Aorta (tissue), 5 donors: Measurements from ENCODE around the gene IL6R. TPM values are rescaled to one million over a fixed set of nuclear protein-coding genes. Genes with fewer than 3 reads are reported as not detected.
A peak's percentile ranks its signal among the peaks of the same experiment; 100 is the strongest.

Experiments
- ATAC-seq: fragments of 200-7000 bp; cut with Tn5 transposase; one replicate; pipeline ENCODE4 v1.9.1; 2022; ENCODE audit warnings: moderate library complexity; ENCODE audit not compliant: low FRiP score
- DNase-seq, 2 donors: peaks; one replicate each; pipeline ENCODE4 v3.0.0-alpha.2; 2020
- H3K27ac ChIP-seq, 2 donors: one replicate each; pipeline ENCODE4 v1.5.1; 2013; ENCODE audit warnings: low read length in 2 of 2, mild to moderate bottlenecking in 2 of 2, moderate library complexity in 2 of 2, control low read depth in 1 of 2, inconsistent platforms in 1 of 2, low read depth in 1 of 2
- H3K27me3 ChIP-seq, 2 donors: one replicate each; pipeline ENCODE4 v1.6.1; 2013; ENCODE audit warnings: control low read depth in 1 of 2, low read length in 1 of 2, mild to moderate bottlenecking in 1 of 2, moderate library complexity in 1 of 2; ENCODE audit not compliant: insufficient read depth in 2 of 2, control insufficient read depth in 1 of 2
- H3K36me3 ChIP-seq, 2 donors: one replicate each; pipeline ENCODE4 v1.6.1; 2013; ENCODE audit warnings: control low read depth in 1 of 2, low read length in 1 of 2, mild to moderate bottlenecking in 1 of 2; ENCODE audit not compliant: insufficient read depth in 2 of 2, control insufficient read depth in 1 of 2
- H3K4me1 ChIP-seq, 2 donors: one replicate each; pipeline ENCODE4 v1.6.1; 2013; ENCODE audit warnings: low read length in 2 of 2, control low read depth in 1 of 2, mild to moderate bottlenecking in 1 of 2, moderate library complexity in 1 of 2; ENCODE audit not compliant: insufficient read depth in 2 of 2, control insufficient read depth in 1 of 2
- H3K4me3 ChIP-seq, 2 donors: one replicate each; pipeline ENCODE4 v1.5.1; 2013; ENCODE audit warnings: low read length in 2 of 2, control low read depth in 1 of 2, mild to moderate bottlenecking in 1 of 2
- H3K9me3 ChIP-seq: one replicate; pipeline ENCODE4 v1.6.1; 2013; ENCODE audit warnings: mild to moderate bottlenecking, low read length; ENCODE audit not compliant: control insufficient read depth
- WGBS, 2 donors: extraction: QIAGEN DNeasy Blood & Tissue Kit; methylation state at CpG; one replicate each; pipeline ENCODE4 v1.1.7; 2013; 5-methylcytosine and 5-hydroxymethylcytosine counted together
- intact Hi-C, 2 donors: fragments of 100-400 bp; cut with DNase I; formaldehyde crosslinking; loops; one replicate each; pipeline versions ENCODE4 v1.14.2 to v1.15.0; 2022
- polyA plus RNA-seq, 2 donors: library from polyadenylated mRNA; stranded (reverse); fragments of 200-250 nt; gene quantifications; one replicate each; pipeline ENCODE4 v1.2.3, GENCODE V29; 2013
- total RNA-seq, 2 donors: library from RNA; stranded (reverse); fragmentation: NEBNext Ultra II Directional; extraction: Animal tissue kit (Norgen Biotek cat#: 25700); gene quantifications; one replicate each; pipeline ENCODE4 v1.2.1, GENCODE V29; 2021
- donor health status: healthy with polysubstance abuse.
- donor health status: Bipolar disorder and iron deficiency.
- donor health status: DM: no; HTN: no; CAD: no.
- donor health status: DM: no; HTN: no; CAD: no.
- donor health status: DM: yes; HTN: yes; CAD: no.

IL6R gene
- total and polyA plus RNA-seq, 4 donors = 3.6 to 18.2 (median 11.6) TPM

DNA sequence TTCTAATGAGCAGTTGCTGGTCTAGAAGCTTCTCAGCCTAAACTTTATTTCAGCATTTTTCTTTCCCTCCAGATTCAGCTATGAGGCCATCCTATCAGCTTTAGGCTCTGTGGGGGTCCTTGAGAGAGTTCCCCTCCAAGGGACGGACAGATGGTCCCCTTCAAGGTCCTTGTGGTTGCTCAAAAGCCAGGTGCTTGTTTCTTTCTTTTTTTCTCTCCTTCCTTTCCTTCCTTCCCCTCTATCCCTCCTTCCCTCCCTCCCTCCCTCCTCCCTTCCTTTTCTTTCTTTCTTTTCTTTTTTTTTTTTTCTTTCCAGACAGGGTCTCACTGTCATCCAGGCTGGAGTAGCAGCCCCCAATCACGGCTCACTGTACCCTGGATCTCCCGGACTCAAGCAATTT lies 1.2 kb upstream of the IL6R start:
- no peak overlapping the region for H3K4me3 ChIP-seq
- no peak overlapping the region for H3K27ac ChIP-seq
- DNase-seq = no peak
- H3K27me3 ChIP-seq = no peaks in the 10 kb centered on the region
- no peaks in the 10 kb centered on the region for H3K36me3 ChIP-seq
- no peaks in the 10 kb centered on the region for H3K9me3 ChIP-seq
- intact Hi-C loops = loop anchor here in 1 of 2 donors (10.0 kb wide), 1 partner anchor 61 kb away; no protein-coding TSS in a partner anchor
- 92% methylated on average over 3 of the region's 3 CpGs for WGBS, 2 donors
- H3K4me1 ChIP-seq = no peaks in the 10 kb centered on the region
- ATAC-seq = no peak

DNA sequence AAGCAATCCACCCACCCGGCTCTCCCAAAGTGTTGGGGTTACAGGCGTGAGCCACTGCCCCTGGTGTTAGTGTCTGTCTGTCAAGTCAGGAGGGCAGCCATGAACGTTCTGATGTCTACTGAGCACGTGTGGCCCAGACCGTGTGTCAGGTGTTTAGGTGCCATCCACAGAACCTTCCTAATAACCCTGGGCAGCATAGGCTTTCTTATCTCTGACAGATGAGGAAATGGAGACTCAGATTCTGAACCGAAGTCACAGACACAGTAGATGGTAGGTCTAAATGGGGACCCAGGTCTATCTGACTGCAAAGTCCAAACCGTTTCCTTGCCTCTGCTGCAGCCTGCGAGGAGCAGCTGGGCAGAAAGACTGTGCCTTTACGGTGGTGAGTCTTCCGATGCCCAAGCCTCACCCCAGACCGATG lies 622 bp upstream of the IL6R start:
- WGBS, 2 donors = 45 to 50% methylated on average over 11 of the region's 11 CpGs
- Histone ChIP-seq H3K4me3 (no peak overlapping the region), H3K9me3 (no peaks in the 10 kb centered on the region), H3K36me3 (no peaks in the 10 kb centered on the region), H3K27ac (no peak overlapping the region), H3K4me1 (no peaks in the 10 kb centered on the region), H3K27me3 (no peaks in the 10 kb centered on the region)
- no peak for ATAC-seq
- intact Hi-C loops = loop anchor here in 1 of 2 donors (10.0 kb wide), 1 partner anchor 60 kb away; no protein-coding TSS in a partner anchor
- DNase-seq = peak in 1 of 2 donors; percentile 37

DNA sequence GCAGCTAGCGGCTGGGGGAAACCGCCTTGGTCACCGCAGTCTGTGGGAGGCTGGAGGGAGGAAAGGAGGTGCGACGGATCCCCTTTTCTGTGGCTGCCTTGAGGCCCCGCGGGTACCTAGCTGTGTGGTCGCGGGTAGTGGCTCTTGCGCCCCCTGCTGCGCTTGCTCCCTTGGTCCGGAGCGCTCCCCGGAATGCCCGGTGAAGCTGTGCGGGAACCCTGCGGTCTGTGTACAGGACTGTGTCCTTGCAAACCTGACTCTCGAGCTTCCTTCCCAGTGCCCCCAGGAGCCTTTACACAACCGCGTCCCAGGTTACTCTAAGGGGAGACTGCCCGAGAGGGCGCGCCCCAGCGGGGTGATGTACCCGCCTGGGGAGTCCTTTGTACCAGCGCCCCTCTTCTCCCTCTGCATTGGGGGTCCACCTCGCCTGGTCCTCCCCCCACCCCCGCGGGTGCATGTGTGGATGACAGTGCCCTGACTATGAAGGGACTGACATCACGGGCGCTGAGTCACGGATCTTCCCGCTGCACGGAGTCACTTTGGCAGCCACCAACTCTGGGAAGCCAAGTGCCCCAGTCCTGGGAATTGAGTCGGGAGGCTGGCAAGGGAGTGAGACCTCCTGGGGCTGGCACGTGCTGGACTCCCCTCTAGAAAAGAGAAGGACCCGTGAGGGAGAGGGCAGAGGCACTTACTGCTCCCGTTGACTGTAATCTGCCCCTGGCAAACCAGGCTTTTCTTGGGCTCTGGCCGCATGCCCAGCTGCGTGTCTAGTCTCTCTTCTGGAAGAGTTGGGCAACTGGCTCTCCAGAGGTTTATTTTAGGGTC lies 816 bp downstream of the IL6R start:
- DNase-seq = peak; percentile 93 to 97
- peak overlapping the region in 1 of 2 donors; percentile 78 for H3K27ac ChIP-seq
- WGBS, 2 donors = 1 to 2% methylated on average over 28 to 40 of the region's 40 CpGs
- H3K27me3 ChIP-seq = no peaks in the 10 kb centered on the region
- no peaks in the 10 kb centered on the region for H3K9me3 ChIP-seq
- H3K4me3 ChIP-seq = peak overlapping the region; percentile 52
- intact Hi-C loops = loop anchor here in 1 of 2 donors (1.0 to 10.0 kb wide), 4 partner anchors 13 to 141 kb away; partner anchors contain the start of gene ATP8B2
- no peaks in the 10 kb centered on the region for H3K36me3 ChIP-seq
- H3K4me1 ChIP-seq = no peaks in the 10 kb centered on the region
- peak; percentile 79 for ATAC-seq

DNA sequence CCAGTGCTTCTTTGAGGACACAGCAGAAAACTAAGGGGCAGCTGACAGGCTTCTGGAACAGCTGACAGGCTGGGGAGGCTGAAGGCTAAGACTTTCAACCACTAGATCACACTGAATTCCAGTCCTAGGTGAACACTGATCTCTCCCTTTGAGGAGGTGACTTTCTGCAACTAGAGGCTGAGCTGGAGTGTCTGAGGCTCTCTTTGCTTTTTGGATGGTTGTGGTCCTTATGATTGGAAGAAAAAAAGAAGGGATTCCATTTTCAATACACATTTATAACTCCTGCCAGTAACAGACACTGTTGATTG lies 1.4 kb downstream of the IL6R start:
- DNase-seq = no peak
- Histone ChIP-seq H3K4me1 (no peaks in the 10 kb centered on the region), H3K4me3 (no peak overlapping the region), H3K9me3 (no peaks in the 10 kb centered on the region), H3K36me3 (no peaks in the 10 kb centered on the region), H3K27ac (no peak overlapping the region), H3K27me3 (no peaks in the 10 kb centered on the region)
- intact Hi-C loops = loop anchor here in 1 of 2 donors (1.0 to 10.0 kb wide), 4 partner anchors 13 to 141 kb away; partner anchors contain the start of gene ATP8B2
- ATAC-seq = peak; percentile 8

DNA sequence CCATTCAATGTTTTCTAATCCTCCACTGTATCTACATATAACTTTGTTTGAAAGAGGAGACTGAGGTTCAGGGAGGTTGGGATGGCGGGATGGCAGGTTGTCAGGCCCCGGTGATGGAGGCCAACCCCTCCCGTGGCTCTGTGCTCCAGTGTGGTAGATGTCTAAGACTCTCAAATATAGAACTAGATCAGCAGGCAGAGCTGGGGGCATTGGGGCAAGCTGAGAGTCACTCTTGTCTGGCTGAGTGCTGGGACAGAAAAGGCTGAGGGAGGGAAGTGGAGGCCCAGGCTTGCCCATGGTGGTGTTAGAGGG lies 1.7 kb downstream of the IL6R start:
- ATAC-seq (no peak), DNase-seq (peak in 1 of 2 donors; percentile 63)
- H3K4me3 ChIP-seq = no peak overlapping the region
- no peaks in the 10 kb centered on the region for H3K4me1 ChIP-seq
- intact Hi-C loops = loop anchor here in 1 of 2 donors (1.0 to 10.0 kb wide), 4 partner anchors 12 to 140 kb away; partner anchors contain the start of gene ATP8B2
- H3K9me3 ChIP-seq = no peaks in the 10 kb centered on the region
- no peaks in the 10 kb centered on the region for H3K36me3 ChIP-seq
- WGBS, 2 donors = 92 to 94% methylated on average over 3 of the region's 3 CpGs
- H3K27ac ChIP-seq = no peak overlapping the region
- H3K27me3 ChIP-seq = no peaks in the 10 kb centered on the region

DNA sequence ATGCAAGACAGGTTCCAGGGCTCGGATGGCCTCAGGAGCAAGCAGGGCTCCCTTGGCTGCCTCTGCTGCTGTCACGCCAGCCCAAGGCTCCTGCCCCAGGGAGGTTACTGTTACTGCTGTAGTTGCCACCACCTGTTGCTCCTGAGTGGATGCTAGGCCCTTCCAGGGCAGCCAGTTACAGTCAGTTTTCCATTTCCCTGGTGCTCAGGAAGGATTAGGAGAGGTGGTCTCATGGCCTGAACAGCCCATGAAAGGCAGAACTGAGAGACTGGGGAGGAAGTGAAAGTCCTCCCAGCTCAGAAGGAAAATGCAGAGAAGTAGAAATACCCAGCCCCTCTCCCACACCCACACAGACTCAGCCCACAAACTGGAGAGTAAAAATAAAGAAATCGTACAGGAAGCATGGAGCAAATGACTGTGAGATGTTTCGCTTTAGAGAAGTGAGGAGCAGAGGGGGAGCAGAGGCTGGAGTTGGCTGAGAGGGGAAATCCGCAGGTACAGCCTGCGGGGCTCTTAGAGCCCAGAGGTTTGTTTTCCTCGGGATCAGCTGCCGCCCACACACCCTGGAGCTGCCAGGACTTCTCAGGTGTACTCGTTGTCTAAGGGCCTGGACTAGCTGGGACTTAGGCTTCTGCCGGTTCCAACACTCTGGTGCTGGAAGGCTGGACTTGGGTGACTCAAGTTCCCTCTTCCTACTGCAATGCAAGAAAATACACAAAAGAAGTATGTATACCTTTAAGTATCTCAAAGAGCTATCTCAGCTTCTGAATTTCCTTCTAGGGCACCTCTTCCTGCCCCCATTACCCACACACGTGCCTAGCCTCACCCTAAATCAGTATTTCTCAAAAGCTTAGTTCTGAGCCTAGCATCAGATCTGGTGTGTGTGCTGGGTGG lies 2.3 kb downstream of the IL6R start:
- Histone ChIP-seq H3K36me3 (no peaks in the 10 kb centered on the region), H3K27ac (no peak overlapping the region), H3K4me3 (no peak overlapping the region), H3K27me3 (no peaks in the 10 kb centered on the region), H3K4me1 (no peaks in the 10 kb centered on the region), H3K9me3 (no peaks in the 10 kb centered on the region)
- no peak for ATAC-seq
- WGBS, 2 donors = 84 to 87% methylated on average over 10 to 11 of the region's 11 CpGs
- DNase-seq = peak in 1 of 2 donors; percentile 58
- intact Hi-C loops = loop anchor here in 1 of 2 donors (5.0 to 10.0 kb wide), 3 partner anchors 57 to 140 kb away; partner anchors contain the start of gene ATP8B2

DNA sequence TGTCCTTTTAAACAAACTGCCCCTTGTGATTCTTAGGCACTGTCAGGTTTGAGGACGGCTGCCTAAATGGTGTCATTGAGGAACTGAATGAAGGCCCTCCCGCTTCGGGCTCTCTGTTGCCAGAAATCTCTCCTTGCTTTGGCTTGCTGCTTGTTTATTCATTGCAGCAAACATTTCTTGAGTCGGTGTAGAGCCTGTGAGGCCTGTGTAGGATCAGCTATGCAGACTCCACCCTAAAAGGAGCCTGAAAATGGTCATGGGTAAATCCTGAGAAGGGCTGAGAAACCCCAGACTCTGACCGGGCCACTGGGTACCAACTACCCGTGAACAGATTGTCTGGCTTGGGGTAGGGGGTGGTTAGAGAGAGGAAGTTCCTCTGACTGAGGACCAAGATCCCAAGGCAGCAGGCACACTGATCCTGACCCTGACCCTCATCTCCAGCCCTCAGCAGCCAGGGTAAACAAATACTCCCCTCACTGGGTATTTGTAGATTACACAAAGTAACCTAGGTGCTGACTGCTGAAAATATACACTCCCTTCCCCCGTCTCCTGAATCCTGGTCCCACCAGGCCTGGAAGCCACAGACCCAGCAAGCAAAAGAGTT lies 3.1 kb downstream of the IL6R start:
- DNase-seq = peak in 1 of 2 donors; percentile 33
- Histone ChIP-seq H3K27me3 (no peaks in the 10 kb centered on the region), H3K9me3 (no peaks in the 10 kb centered on the region), H3K4me1 (no peaks in the 10 kb centered on the region), H3K27ac (no peak overlapping the region), H3K4me3 (no peak overlapping the region), H3K36me3 (no peaks in the 10 kb centered on the region)
- intact Hi-C loops = loop anchor here in 1 of 2 donors (5.0 to 10.0 kb wide), 3 partner anchors 57 to 139 kb away; partner anchors contain the start of gene ATP8B2
- no peak for ATAC-seq
- 85 to 88% methylated on average over 7 of the region's 7 CpGs for WGBS, 2 donors

DNA sequence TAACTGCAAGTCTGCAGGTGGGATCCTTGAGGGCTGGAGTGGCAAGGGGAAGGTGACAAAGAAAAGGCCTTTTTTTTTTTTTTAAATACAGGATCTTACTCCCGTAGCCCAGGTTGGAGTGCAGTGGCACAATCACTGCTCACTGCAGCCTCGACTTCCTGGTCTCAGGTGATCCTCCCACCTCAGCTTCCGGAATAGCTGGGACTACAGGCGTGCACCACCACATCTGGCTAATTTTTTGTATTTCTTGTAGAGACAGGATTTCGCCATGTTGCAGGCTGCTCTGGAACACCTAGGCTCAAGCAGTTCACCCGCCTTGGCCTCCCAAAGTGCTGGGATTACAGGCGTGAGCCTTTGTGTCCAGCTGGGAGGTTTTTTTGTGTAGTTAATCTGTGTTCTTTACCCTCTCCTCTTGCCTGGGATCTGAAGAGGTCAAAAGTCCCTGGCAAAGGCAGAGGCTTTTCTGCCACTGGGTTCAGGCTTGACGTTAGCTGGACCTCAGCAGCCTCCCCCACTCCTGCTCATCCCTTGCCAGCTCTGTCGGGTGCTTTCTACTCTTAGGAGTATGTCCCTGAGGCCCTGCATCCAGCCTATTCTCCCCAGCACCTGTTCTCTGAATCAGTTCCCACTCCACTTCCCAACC lies 5.2 kb downstream of the IL6R start:
- no peaks in the 10 kb centered on the region for H3K9me3 ChIP-seq
- no peak overlapping the region for H3K27ac ChIP-seq
- H3K4me1 ChIP-seq = no peaks in the 10 kb centered on the region
- ATAC-seq = no peak
- 89 to 90% methylated on average over 9 of the region's 9 CpGs for WGBS, 2 donors
- no peaks in the 10 kb centered on the region for H3K27me3 ChIP-seq
- no peaks in the 10 kb centered on the region for H3K36me3 ChIP-seq
- H3K4me3 ChIP-seq = no peak overlapping the region
- peak in 1 of 2 donors; percentile 17 for DNase-seq
- intact Hi-C loops = no loop called here
